HCT116 (cell line): ENCODE measurements around the gene WASHC3. TPM values are rescaled to one million over a fixed set of nuclear protein-coding genes. Genes with fewer than 3 reads are reported as not detected.

Experiments
- ATAC-seq: fragments of 200-7000 bp; cut with Tn5 transposase; 2 replicates; pipeline ENCODE4 v1.9.1; 2020; ENCODE audit warnings: mild to moderate bottlenecking, moderate library complexity
- BruUV-seq: library from RNA; stranded (reverse); fragments of 400-500 nt; replicated peaks from 2 replicates; lab custom pipeline; 2021; lab: Mats Ljungman, UMichigan
- CTCF ChIA-PET: fragments of 300-600 bp; sonication (Branson Sonifier 250); formaldehyde crosslinking; loops from one replicate; lab custom pipeline; 2021; ENCODE audit warnings: antibody characterized with exemption; lab: Charles Lee
- POLR2A ChIA-PET: fragments of 300-600, 350-600 bp; sonication (Branson Sonifier 250); formaldehyde crosslinking; loops from one replicate; lab custom pipeline; 2021; ENCODE audit warnings: antibody characterized with exemption; lab: Charles Lee
- RAD21 ChIA-PET, 2 experiments: fragments of 300-600 bp; sonication (Branson Sonifier 250); formaldehyde crosslinking; loops; one replicate each; lab custom pipeline; 2023; ENCODE audit warnings: low total read pairs in 2 of 2; ENCODE audit not compliant: uncharacterized antibody in 2 of 2, unreplicated experiment in 2 of 2, low non-redundant PET in 1 of 2; lab: Charles Lee
- DNase-seq: peaks from one replicate; pipeline ENCODE4 v3.0.0-alpha.2; 2010; ENCODE audit warnings: low read depth, low spot score
- H2AFZ ChIP-seq: fragments of 200-600 bp; shearing (Covaris generic), sonication (generic); 2 replicates; pipeline ENCODE4 v1.6.1; 2017; ENCODE audit warnings: low read depth, mixed run types, mixed read lengths, antibody characterized with exemption, low read length; ENCODE audit not compliant: poor library complexity, severe bottlenecking
- H3K27ac ChIP-seq: 2 replicates; pipeline ENCODE4 v1.5.1; 2012; ENCODE audit warnings: low read depth, low read length
- H3K27me3 ChIP-seq: fragments of 200-600 bp; sonication (generic); 2 replicates; pipeline ENCODE4 v1.6.1; 2016; ENCODE audit warnings: mixed run types, low read length, mixed read lengths; ENCODE audit not compliant: insufficient read depth
- H3K36me3 ChIP-seq, 2 experiments: fragments of 200-500 bp in 1 of 2; fragments of 200-600 bp in 1 of 2; sonication (Bioruptor generic) in 1 of 2; sonication (generic) in 1 of 2; 2 replicates each; pipeline versions ENCODE4 v1.5.1 to v1.6.1; 2014 to 2016; ENCODE audit warnings: low read length in 2 of 2, inconsistent platforms in 1 of 2, mixed read lengths in 1 of 2, mixed run types in 1 of 2; ENCODE audit not compliant: insufficient read depth in 2 of 2, control insufficient read depth in 1 of 2
- H3K4me1 ChIP-seq, 2 experiments: fragments of 200-600 bp in 1 of 2; sonication (generic) in 1 of 2; 2 replicates each; pipeline versions ENCODE4 v1.5.1 to v1.6.1; 2012 to 2017; ENCODE audit warnings: low read length in 2 of 2, inconsistent platforms in 1 of 2, mild to moderate bottlenecking in 1 of 2, mixed read lengths in 1 of 2, mixed run types in 1 of 2, moderate library complexity in 1 of 2; ENCODE audit not compliant: insufficient read depth in 2 of 2, control insufficient read depth in 1 of 2
- H3K4me2 ChIP-seq: fragments of 200-600 bp; sonication (generic); 2 replicates; pipeline ENCODE4 v1.6.1; 2017; ENCODE audit warnings: mixed run types, low read length, mixed read lengths
- H3K4me3 ChIP-seq, 2 experiments: fragments of 200-600 bp in 1 of 2; sonication (generic) in 1 of 2; replicated peaks in 1 of 2; 2 replicates each; pipeline ENCODE4 v1.5.1; 2011 to 2016; ENCODE audit warnings: low read length in 2 of 2, control low read depth in 1 of 2, low read depth in 1 of 2, mild to moderate bottlenecking in 1 of 2, mixed read lengths in 1 of 2, mixed run types in 1 of 2
- H3K79me2 ChIP-seq: fragments of 200-600 bp; sonication (generic); 2 replicates; pipeline ENCODE4 v1.6.1; 2017; ENCODE audit warnings: mild to moderate bottlenecking, mixed run types, low read length, moderate library complexity, mixed read lengths; ENCODE audit not compliant: insufficient read depth
- H3K9ac ChIP-seq: fragments of 200-600 bp; sonication (generic); 2 replicates; pipeline ENCODE4 v1.6.1; 2016; ENCODE audit warnings: low read length, mixed read lengths
- H3K9me2 ChIP-seq: fragments of 200-600 bp; sonication (generic), shearing (Covaris generic); 2 replicates; pipeline ENCODE4 v1.6.1; 2017; ENCODE audit warnings: mixed run types, mild to moderate bottlenecking, moderate library complexity; ENCODE audit not compliant: insufficient read depth
- H3K9me3 ChIP-seq, 2 experiments: fragments of 200-500 bp in 1 of 2; fragments of 200-600 bp in 1 of 2; sonication (Bioruptor generic) in 1 of 2; sonication (generic) in 1 of 2; 2 replicates each; pipeline ENCODE4 v1.6.1; 2014 to 2017; ENCODE audit warnings: low read length in 2 of 2, mixed read lengths in 2 of 2, inconsistent platforms in 1 of 2, low read depth in 1 of 2, mild to moderate bottlenecking in 1 of 2, mixed run types in 1 of 2, moderate library complexity in 1 of 2; ENCODE audit not compliant: control insufficient read depth in 1 of 2, insufficient read depth in 1 of 2
- H4K20me1 ChIP-seq: fragments of 200-600 bp; sonication (generic), shearing (Covaris generic); 2 replicates; pipeline ENCODE4 v1.6.1; 2017; ENCODE audit warnings: mixed run types, mild to moderate bottlenecking, moderate library complexity; ENCODE audit not compliant: insufficient read depth
- CBX3 ChIP-seq: IDR thresholded peaks from 2 replicates; pipeline ENCODE4 v1.6.1; 2012; ENCODE audit warnings: low read depth
- CEBPB ChIP-seq: IDR thresholded peaks from 2 replicates; pipeline ENCODE4 v1.6.1; 2012; ENCODE audit warnings: low read depth
- CTCF ChIP-seq, 3 experiments: fragments of 200-600 bp in 1 of 3; sonication (generic) in 1 of 3; IDR thresholded peaks in 2 of 3; conservative IDR thresholded peaks in 1 of 3; 2 replicates each; pipeline ENCODE4 v1.5.1; 2012 to 2017; ENCODE audit warnings: low read depth in 2 of 3, low read length in 2 of 3, antibody characterized with exemption in 1 of 3, borderline replicate concordance in 1 of 3, control low read depth in 1 of 3, mild to moderate bottlenecking in 1 of 3, mixed read lengths in 1 of 3, mixed run types in 1 of 3, moderate library complexity in 1 of 3; ENCODE audit not compliant: insufficient read depth in 1 of 3
- EGR1 ChIP-seq: IDR thresholded peaks from 2 replicates; pipeline ENCODE4 v1.6.1; 2012; ENCODE audit warnings: low read depth
- EZH2 ChIP-seq: fragments of 200-600 bp; sonication (generic); IDR thresholded peaks from 2 replicates; pipeline ENCODE4 v1.6.1; 2017; ENCODE audit warnings: antibody characterized with exemption, mixed run types
- JUND ChIP-seq: IDR thresholded peaks from 2 replicates; pipeline ENCODE4 v1.6.1; 2012
- POLR2A ChIP-seq: IDR thresholded peaks from 2 replicates; pipeline ENCODE4 v1.7.0; 2011; ENCODE audit warnings: borderline replicate concordance; ENCODE audit not compliant: insufficient read depth, insufficient read length; ENCODE audit errors: extremely low read depth
- POLR2AphosphoS5 ChIP-seq: IDR thresholded peaks from 2 replicates; pipeline ENCODE4 v1.6.1; 2011; ENCODE audit warnings: mild to moderate bottlenecking, low read depth, low read length, moderate library complexity
- REST ChIP-seq: IDR thresholded peaks from 2 replicates; pipeline ENCODE4 v1.6.1; 2012; ENCODE audit warnings: low read depth
- SIN3A ChIP-seq: IDR thresholded peaks from 2 replicates; pipeline ENCODE4 v1.6.1; 2012; ENCODE audit warnings: low read depth
- SP1 ChIP-seq: IDR thresholded peaks from 2 replicates; pipeline ENCODE4 v1.6.1; 2012; ENCODE audit warnings: low read depth
- SRF ChIP-seq: IDR thresholded peaks from 2 replicates; pipeline ENCODE4 v1.6.1; 2012; ENCODE audit warnings: low read depth
- ZBTB33 ChIP-seq: IDR thresholded peaks from 2 replicates; pipeline ENCODE4 v1.6.1; 2011; ENCODE audit warnings: mild to moderate bottlenecking, low read length, moderate library complexity; ENCODE audit not compliant: insufficient replicate concordance; ENCODE audit errors: extremely low read depth
- intact Hi-C: fragments of 100-400 bp; cut with micrococcal nuclease; formaldehyde crosslinking; loops from 2 replicates; pipeline ENCODE4 v1.10.0; 2022
- total RNA-seq: library from RNA; stranded (reverse); gene quantifications from one replicate; pipeline ENCODE4 v1.2.1, GENCODE V29; 2021; ENCODE audit not compliant: unreplicated experiment

The WASHC3 gene
- total RNA-seq, 1 experiment from 2014 or later, result 15.6 TPM

GRCh38 chr12:102050660-102051430, 10.9 kb downstream of the WASHC3 start:
- TF ChIP-seq CBX3 (no peak), ZBTB33 (no peak), EZH2 (no peak), REST (no peak), CEBPB (no peak), CTCF (IDR thresholded peaks at IDR 0.05 in 2 of 3, conservative IDR thresholded peaks at IDR 0.05 in 1 of 3; ENCODE audit: borderline replicate concordance in 1 of 3, insufficient read depth in 1 of 3, low read depth in 2 of 3, low read length in 2 of 3) (no peak), JUND (no peak), SRF (no peak), POLR2AphosphoS5 (no peak), POLR2A (no peak), EGR1 (no peak), SIN3A (no peak), SP1 (no peak)
- H3K36me3 ChIP-seq, result no peaks in the 10 kb centered on the region
- H3K9me2 ChIP-seq, result no peaks in the 10 kb centered on the region
- no peak overlapping the region for H3K27ac ChIP-seq
- no TSS peak for BruUV-seq
- no peaks in the 10 kb centered on the region for H3K9me3 ChIP-seq
- DNase-seq (no peak), ATAC-seq (no peak)
- ChIA-PET POLR2A (no interaction called here), CTCF (no interaction called here), RAD21 (no interaction called here)
- H3K9ac ChIP-seq, result no peak overlapping the region
- no peak overlapping the region for H3K4me2 ChIP-seq
- H4K20me1 ChIP-seq, result no peaks in the 10 kb centered on the region
- no peaks in the 10 kb centered on the region for H3K79me2 ChIP-seq
- H3K4me1 ChIP-seq, result no peaks in the 10 kb centered on the region
- H3K27me3 ChIP-seq, result no peaks in the 10 kb centered on the region
- intact Hi-C loops, result no loop called here
- H2AFZ ChIP-seq, result no peak overlapping the region
- H3K4me3 ChIP-seq, result no peak overlapping the region
